ENCODE data around the gene TSPAN3.

TSPAN3 gene

DNA sequence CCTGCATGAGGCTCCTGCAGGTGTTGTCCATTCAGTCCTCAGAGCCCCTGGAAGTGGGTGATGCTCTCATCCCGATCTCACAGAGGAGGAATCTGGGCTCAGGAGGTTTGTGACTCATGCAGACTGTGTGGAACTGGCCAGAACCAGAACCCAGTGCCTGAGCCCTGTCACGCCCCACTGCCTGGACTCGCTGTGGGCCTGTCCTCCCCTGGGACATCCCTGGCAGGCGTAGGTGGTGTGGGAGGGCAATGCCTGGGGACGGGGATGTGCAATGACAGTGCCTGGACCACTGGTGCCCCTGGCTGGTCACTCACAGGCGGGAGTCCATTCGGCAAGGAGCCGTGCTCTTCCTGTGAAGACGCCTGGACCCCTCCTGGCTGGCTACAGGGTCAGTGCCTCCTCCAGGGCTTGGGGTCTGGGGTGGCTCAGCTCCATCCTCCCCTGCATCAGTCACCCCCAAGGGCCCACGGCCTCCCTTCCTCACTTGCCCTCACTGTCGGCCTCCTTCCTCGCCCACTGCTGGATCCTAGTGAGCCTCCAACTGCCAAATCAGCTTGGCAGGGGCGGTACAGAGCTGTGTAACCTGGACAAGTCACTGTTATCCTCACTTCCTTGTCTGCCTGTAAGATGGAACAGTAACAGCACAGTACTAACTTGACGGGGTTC is 61.1 kb downstream of the TSPAN3 start:
- no peak for DNase-seq (ENCODE audit: low spot score)

GRCh38 chr15:77009176-77009575 is 61.7 kb downstream of the TSPAN3 start:
- DNase-seq (ENCODE audit: low spot score) = no peak

DNA sequence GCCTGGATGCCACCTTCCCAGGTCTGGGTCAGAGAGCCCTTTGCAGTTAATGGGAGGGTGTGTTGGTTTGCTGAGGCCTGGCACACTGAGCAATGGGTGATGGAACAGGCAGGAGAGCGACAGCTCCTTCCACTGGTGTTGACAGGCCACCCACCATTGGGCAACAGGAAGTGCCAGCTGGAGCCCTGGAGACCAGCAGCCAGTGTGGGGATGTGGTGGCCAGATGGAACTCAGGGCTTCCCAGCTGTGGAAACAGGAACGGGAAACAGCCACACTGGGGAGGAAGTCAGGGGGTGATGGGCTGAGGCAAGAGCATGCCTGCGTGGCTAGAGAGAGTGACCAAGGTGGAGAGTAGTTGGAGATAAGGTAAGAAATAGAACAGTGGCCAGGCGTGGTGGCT is 66.7 kb downstream of the TSPAN3 start:
- DNase-seq (ENCODE audit: low spot score) = no peak

- no peak for DNase-seq (ENCODE audit: low spot score)
Observed at GRCh38 chr15:77002954-77003912, 67.7 kb downstream of the TSPAN3 start.

GRCh38 chr15:77002436-77002835 is 68.5 kb downstream of the TSPAN3 start:
- no peak for DNase-seq (ENCODE audit: low spot score)

DNA sequence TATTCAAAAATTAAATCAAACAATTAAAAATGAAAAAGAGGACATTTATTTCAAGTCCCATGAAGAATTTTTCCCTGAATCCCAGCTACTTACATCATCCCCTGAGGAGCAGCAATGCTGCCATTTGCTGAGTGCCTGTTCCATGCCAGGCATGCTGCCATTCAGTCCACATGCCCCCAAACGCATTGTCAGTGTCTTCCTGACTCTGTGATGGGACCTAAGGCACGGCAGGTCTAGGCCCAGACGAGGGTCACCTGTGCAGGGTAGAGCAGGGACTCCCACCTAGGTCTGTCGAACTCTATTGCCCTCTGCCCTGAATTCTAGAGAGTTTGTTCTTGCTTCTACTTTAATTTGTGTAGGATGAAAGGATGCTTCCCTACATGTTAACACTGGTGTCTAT is 68.9 kb downstream of the TSPAN3 start:
- no peak for DNase-seq (ENCODE audit: low spot score)

- DNase-seq (ENCODE audit: low spot score) = no peak
Observed at GRCh38 chr15:77001351-77001750, 69.6 kb downstream of the TSPAN3 start.

- DNase-seq (ENCODE audit: low spot score) = no peak
Observed at GRCh38 chr15:76999996-77000395, 70.9 kb downstream of the TSPAN3 start.

GRCh38 chr15:76998663-76999285 is 72.1 kb downstream of the TSPAN3 start:
- DNase-seq (ENCODE audit: low spot score) = no peak

GRCh38 chr15:76996526-76997401 is 74.1 kb downstream of the TSPAN3 start:
- no peak for DNase-seq (ENCODE audit: low spot score)

- DNase-seq (ENCODE audit: low spot score) = no peak
Observed at GRCh38 chr15:76996076-76996525, 74.8 kb downstream of the TSPAN3 start.

DNA sequence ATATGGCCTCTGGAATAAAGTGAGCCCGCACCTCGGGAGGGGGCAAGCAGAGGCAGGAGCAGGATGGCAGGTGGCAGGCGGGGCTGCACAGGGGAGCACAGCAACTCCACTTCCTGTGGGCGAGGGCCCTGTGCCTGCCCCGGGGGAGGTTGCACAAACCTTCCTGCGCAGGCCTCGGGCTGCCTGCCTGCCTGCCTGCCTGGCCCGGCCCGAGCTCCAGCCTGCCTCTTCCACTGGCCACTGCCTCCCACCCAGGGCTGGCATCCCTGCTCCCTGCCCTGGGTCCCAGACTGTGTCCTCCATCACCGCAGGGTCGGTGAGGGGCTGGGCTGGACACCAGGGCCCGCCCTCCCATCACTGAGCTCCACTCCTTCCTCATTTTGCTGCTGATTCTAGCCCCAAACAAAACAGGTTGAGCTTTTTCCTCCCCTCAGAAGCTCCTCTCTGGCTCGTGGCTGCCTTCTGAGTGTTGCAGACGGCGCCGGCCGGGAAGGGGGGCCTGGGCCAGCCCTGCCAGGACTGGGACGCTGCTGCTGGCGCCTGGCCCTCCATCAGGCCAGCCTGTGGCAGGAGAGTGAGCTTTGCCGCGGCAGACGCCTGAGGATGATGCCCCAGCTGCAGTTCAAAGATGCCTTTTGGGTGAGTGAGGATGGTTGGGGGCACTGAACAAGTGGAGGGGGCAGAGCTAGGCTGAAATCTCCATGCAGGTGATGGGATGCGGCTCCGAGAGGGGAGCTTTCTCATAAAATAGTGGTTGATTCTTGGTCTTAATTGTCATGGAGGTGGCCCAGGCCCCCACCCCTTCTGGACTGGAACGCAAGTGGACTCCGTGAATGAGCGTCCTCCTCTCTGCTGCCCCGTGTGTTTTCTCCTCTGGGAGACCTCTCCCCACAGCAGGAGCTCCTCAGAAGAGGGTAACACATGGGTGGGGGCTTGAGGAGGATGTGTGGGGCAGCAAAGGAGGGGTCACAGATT is 75.7 kb downstream of the TSPAN3 start, which contains the start of gene PSTPIP1:
Gene PSTPIP1, plus strand, starts transcription at position 156 of the 975 bp plus-strand sequence. Its CDS starts 448 bp downstream, at position 604.
- no peak for DNase-seq (ENCODE audit: low spot score)

GRCh38 chr15:76994496-76994895 is 76.4 kb downstream of the TSPAN3 start:
- no peak for DNase-seq (ENCODE audit: low spot score)

DNA sequence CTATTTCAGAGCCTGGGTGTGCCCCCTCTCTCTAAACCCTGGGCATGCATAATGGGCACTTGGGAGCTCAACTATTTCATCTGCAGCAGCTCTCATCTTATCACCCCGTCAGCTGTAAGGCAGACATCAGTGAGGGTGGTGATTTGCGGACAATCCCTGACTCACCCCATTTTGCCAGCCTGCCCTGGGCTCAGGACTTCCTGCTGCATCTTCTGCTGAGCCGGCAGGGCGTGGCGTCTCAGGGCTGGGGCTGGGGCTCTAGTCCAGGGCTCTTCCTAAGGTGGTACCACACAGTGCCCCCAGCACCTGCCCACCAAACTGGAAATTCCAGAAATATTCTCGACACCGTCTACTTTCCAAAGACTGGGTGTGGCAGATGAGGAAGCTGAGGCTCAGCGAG is 76.9 kb downstream of the TSPAN3 start:
- DNase-seq (ENCODE audit: low spot score) = no peak

GRCh38 chr15:76993114-76993725 is 77.7 kb downstream of the TSPAN3 start:
- DNase-seq (ENCODE audit: low spot score) = no peak

DNA sequence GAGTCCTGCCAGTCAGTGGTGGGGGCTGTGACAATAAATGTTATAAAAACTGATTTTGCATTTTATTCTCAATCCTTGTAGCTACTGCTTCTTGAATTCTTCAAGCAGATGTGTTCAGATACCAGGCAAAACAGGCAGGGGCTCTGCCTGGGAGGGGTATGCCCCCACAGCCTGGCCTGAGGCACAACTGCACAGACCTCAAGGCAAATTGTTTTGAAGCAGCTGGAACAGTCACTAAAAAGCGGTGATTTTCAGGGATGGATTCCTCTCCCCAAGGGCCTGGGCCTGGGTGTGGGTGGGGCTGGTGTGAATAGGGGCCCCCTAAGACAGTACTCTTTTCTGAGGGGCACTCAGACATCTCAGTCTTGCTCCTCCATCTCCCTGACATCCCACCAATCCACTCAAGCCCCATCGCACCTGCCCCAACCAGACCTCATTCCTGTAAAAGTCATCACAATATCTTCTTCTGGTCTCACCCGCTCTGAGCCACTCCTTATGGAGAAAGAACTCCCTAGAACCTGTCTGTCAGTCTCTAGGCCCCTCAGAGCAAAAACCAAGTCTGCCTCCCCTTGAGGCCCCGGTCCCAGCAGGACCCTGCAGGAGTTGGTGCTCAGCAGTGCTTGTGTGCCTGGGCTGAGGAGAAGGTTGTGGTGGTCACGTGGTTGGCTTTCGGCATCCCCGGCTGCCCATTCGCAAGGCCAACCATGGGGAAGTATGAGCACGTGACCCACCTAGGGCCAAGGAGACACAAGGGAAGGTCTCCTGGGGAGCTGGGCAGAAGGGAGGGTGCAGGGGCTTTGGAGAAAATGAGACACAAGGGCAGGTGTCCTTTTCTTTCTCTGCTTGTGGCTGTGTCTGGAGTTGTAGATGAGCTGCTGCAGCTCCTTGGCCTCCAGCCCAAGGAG is 78.9 kb downstream of the TSPAN3 start:
- no peak for DNase-seq (ENCODE audit: low spot score)

Data from hematopoietic multipotent progenitor cell treated with erythropoietin and hydrocortisone succinate and interleukin-3 and kit ligand, for 17 days (in vitro differentiated cells).